NAMALWA (cell line): ENCODE measurements around the gene ZNF771.

Experiments
- DNase-seq: peaks from one replicate; pipeline ENCODE4 v3.0.0-alpha.2; 2015; ENCODE audit warnings: low spot score

ZNF771 gene

GRCh38 chr16:30407102-30407803 lies at the start of gene ZNF771:
TSS of gene ZNF771 (plus strand) at chr16:30407606. CDS start at chr16:30408054, 448 bp downstream.
- peak; percentile 92 for DNase-seq

GRCh38 chr16:30357715-30358576 lies 49.5 kb upstream of the ZNF771 start:
- DNase-seq = no peak

GRCh38 chr16:30358577-30358936 lies 48.8 kb upstream of the ZNF771 start:
- no peak for DNase-seq

- DNase-seq = no peak
Measured at GRCh38 chr16:30358990-30359870, 48.2 kb upstream of the ZNF771 start.

GRCh38 chr16:30359871-30360170 lies 47.6 kb upstream of the ZNF771 start:
- DNase-seq = no peak

GRCh38 chr16:30361180-30361579 lies 46.2 kb upstream of the ZNF771 start:
- DNase-seq = no peak

GRCh38 chr16:30365200-30365599 lies 42.2 kb upstream of the ZNF771 start:
- DNase-seq = no peak

- DNase-seq = no peak
Measured at GRCh38 chr16:30366511-30366910, 40.9 kb upstream of the ZNF771 start.

GRCh38 chr16:30367349-30368009 lies 39.9 kb upstream of the ZNF771 start:
- no peak for DNase-seq

GRCh38 chr16:30368122-30368791 lies 39.1 kb upstream of the ZNF771 start:
- no peak for DNase-seq

- peak; percentile 35 for DNase-seq
Measured at GRCh38 chr16:30368792-30369090, 38.7 kb upstream of the ZNF771 start.

- DNase-seq = peak; percentile 33
Measured at GRCh38 chr16:30369091-30369937, 38.1 kb upstream of the ZNF771 start.

- DNase-seq = no peak
Measured at GRCh38 chr16:30369938-30370455, 37.4 kb upstream of the ZNF771 start.

- DNase-seq = peak; percentile 100
Measured at GRCh38 chr16:30370456-30371247, 36.8 kb upstream of the ZNF771 start, which contains the start of gene TBC1D10B. TSS of gene TBC1D10B (minus strand) at chr16:30370494. CDS start at chr16:30370183, 311 bp downstream.

- DNase-seq = no peak
Measured at GRCh38 chr16:30371248-30371816, 36.1 kb upstream of the ZNF771 start.

GRCh38 chr16:30372038-30372712 lies 35.2 kb upstream of the ZNF771 start:
- DNase-seq = peak; percentile 65

- DNase-seq = peak; percentile 31
Measured at GRCh38 chr16:30372725-30373124, 34.7 kb upstream of the ZNF771 start.

- no peak for DNase-seq
Measured at GRCh38 chr16:30374538-30374937, 32.9 kb upstream of the ZNF771 start, which contains the start of gene MYL11. TSS of gene MYL11 (plus strand) at chr16:30374802. CDS start at chr16:30374858, 56 bp downstream.
